Activated naive CD8-positive, alpha-beta T cell treated with anti-CD3 and anti-CD28 coated beads, Interleukin-2, amount 50 U/mL, for 16 hours (primary cell): ENCODE results near the gene PUSL1.

Source experiments
- DNase-seq: peaks from one replicate; pipeline ENCODE4 v3.0.0-alpha.2; 2020; ENCODE audit warnings: low read depth, low spot score

Gene PUSL1

DNA sequence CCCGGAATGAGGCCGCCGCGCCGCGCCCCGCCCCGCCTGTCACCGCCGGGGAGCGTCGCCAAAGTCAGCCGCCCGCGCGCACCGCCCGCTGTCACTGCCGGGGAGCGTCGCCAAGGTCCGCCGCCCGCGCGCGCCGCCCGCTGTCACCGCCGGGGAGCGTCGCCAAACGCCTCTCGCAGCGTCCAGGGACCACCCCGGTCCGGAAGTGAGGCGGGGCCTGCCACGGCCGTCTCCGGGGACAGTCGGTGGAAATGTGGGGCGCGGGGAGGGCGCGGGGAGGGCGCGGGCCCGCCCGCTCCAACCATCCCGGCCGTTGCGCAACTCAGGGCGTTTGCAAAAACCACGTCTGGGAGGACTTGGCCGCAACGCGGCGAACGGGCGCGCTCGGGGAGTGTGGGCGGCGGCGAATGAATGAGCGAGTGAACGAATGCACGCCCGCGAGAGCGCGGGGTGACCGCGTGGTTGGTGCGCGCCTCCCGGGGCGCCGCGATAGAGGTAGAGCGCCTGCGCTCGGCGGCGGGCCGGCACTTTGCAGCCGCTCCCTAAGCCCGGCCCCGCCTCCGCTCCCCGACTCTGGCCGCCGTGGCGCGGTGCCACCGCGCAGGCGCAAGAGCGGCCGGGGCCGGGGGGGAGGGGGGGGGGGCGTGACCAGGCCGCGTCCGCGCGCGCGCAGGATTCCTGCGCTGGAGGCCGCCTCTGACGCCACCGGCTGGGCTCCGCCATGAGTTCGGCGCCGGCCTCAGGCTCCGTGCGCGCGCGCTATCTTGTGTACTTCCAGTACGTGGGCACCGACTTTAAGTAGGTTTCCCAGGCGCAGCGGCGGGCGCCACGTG, at the start of gene PUSL1, which contains the start of gene ACAP3:
PUSL1 (plus strand) TSS at position 675 of the 833 bp plus-strand sequence; CDS start at position 722, 47 bp downstream.
ACAP3 (minus strand) TSS at position 8 of the 833 bp plus-strand sequence. CDS start 115 bp downstream, outside the sequence.
- peak; percentile 70 for DNase-seq

GRCh38 chr1:1259119-1259488, 49.3 kb upstream of the PUSL1 start:
- DNase-seq, result no peak

DNA sequence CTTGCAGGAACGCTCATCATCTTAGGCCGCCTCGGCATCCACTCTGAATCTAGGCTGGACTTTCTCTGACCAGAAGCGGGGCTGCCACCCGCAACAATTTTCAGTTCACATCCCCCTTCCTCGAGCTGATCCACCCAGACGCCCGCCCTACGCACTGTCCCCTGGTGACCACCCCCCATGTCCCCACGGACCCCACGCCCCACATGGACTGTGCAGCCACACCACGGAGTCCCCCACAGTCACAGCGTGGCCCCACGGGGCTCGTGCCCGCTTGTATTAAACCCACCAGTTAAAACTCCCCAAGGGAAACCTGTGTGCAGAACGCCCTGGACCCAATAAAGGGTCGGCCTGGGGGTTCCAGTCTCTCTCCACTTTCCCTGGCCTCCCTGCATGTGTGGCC, 48.9 kb upstream of the PUSL1 start:
- no peak for DNase-seq

DNA sequence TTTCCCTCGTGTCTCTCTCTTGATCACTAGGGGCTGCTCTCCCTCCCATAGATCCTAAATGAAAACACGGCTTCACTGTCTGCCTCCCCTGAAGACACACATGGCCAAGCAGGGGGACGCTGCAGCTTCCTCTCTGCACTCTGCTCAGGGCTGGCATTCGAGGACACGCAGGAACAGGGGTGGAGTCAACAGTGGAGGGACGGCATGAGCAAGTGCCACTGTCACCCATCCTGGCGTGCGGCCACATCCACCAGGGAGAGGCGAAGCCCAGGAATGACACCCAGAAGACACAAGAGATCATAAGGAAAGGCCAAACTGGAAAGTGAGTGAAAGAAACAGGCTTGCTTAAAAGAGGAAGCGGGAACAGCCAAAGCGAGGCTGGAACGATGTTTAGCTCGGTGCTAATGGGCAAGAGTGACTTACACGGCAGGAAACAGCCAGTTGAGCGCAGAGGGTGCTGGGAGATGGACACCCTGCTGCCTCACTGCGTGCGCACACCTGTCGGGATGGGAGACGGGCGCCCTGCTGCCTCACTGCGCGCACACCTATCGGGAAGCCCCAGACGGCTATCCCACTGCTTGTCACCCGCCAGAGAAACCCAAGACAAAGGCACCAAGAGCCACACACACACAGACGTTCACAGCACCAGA, 48.3 kb upstream of the PUSL1 start:
- no peak for DNase-seq

GRCh38 chr1:1260843-1261560, 47.4 kb upstream of the PUSL1 start:
- no peak for DNase-seq

- no peak for DNase-seq
These were observed 46.3 kb upstream of the PUSL1 start for GRCh38 chr1:1262071-1262470.

- no peak for DNase-seq
These were observed 45.6 kb upstream of the PUSL1 start for GRCh38 chr1:1262758-1263157.

DNA sequence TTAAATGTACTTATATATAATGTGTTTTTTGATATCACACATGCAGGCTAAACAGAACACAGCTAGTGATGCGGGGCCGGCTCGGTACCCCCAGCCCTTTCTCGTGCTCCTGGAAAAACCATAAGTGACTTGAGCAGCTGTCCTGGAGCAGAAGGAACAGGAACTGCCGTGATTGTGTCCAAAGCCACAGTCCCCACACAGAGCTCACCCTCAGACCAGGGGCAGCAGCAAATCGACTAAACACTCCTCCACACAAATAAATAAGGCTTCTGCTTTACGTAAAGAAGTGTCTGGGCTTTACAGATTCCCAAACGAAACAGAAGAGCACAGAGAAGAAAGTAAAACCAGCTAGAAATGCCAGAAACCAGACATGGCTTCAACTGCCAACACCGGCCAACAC, 44.4 kb upstream of the PUSL1 start:
- DNase-seq, result no peak

GRCh38 chr1:1264868-1265272, 43.5 kb upstream of the PUSL1 start:
- DNase-seq, result no peak

- DNase-seq, result no peak
These were observed 40.7 kb upstream of the PUSL1 start for GRCh38 chr1:1267488-1268283.

DNA sequence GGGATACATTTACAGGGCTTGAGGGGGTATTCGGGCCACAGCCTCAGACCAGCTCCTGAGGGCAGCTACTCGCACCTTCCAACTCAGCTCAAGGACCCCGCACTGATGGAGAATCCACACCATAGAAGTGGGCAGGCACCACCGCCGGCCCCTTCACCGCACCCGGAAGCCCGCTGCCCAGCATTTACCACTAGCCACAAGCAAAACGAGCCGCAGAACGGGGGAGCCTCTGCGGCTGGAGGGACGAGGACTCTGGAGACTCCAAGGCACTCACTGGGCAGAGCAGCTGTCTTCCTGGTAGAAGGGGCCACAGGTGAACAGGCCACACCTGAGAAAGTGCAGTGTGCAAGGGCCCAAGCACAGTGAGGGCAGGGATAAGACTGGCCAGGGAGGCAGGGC, 40.1 kb upstream of the PUSL1 start:
- no peak for DNase-seq

GRCh38 chr1:1270813-1271212, 37.6 kb upstream of the PUSL1 start:
- no peak for DNase-seq

GRCh38 chr1:1272341-1273208, 35.8 kb upstream of the PUSL1 start:
- DNase-seq, result no peak

DNA sequence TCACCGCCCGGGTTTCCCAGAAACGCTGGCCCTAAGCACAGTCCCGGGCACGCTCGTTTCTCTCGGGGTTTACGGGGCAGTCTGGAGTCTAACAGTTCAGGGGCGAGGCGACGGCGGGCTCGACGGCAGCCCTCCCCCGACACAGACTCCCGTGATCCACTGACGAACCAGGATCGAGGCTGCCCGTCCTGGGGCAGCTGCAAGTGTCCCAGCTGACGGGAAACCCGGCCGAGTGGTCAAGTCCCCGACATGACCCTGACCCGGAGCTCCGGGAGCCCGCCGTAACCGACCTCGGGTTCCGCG, 35.2 kb upstream of the PUSL1 start:
- no peak for DNase-seq

GRCh38 chr1:1273512-1274298, 34.7 kb upstream of the PUSL1 start, which contains the start of gene UBE2J2:
Gene UBE2J2 (minus strand): TSS chr1:1273854. CDS start chr1:1267992, 5,862 bp downstream.
- peak; percentile 89 for DNase-seq

DNA sequence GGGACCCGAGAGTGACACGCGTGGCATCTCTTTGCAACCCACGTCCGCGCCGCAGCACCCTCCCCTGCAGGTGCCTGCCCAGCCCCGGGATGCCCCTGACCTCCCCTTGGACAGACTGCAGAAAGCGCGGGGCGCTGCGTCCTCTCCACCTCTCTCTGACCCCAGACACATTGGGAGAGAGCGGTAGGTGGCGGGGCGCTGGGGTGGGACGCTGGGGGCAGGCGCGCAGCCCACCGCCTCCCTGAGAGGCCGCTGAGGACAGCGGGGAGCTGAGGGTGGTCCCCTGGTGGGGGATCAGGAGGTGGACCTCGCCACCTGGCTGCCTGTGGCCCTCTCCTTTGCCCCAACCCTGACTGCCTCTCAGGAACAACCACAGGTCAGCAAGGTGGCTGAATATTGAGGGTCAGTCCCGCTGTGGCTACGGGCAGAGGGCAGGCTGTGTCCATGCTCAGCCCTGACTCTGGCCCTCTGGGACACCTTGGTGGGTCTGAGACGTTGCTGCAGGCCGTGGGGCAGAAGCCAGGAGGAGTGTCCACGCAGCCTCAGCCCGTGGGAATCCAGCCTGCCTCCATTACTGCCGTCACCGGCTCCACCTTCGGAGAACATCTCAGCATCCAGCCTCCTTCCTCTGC, 34.0 kb upstream of the PUSL1 start:
- no peak for DNase-seq

DNA sequence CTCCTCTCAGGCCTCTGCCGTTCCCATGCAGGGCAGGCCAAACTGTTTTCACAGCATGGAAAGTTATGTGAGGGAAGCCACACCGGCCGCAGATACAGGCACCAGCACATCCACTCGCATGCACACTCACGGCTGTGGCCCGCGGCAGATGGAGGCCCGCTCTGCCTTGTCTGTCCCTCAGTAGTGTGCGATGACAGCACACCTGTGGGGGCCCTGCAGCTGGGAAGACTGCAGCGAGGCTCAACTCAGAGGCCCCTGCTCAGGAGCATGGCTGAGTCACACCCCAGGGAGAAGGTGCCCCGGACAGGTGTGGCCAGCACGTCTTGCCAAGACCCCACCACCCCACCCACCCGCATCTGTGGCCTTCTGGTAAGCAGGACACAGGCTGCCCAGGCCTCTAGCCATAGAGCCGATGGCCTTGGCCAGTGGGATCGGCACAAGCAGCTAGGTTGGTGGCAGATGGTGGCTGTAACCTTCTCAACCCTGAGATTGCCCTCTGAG, 33.4 kb upstream of the PUSL1 start:
- no peak for DNase-seq

DNA sequence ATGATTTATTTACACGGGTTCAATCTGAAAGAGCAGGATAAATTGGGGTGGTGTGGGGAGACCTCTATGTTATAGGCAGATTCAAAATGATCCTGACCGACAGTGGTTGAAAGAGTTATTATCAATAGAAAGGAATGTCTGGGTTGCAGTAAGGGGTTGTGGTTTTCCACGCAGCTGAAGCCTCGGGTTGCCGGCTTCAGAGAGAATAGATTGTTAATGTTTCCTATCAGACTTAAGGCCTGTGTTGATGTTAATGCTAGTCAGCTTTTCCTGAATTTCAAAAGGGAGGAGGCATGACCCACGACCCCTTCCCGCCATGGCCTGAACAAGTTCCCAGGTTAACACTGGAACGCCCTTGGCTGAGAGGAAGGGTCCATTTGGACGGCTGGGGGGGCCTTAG, 32.6 kb upstream of the PUSL1 start:
- DNase-seq, result no peak

GRCh38 chr1:1278620-1279019, 29.8 kb upstream of the PUSL1 start:
- DNase-seq, result no peak
